DOHH2 (cell line): Measurements from ENCODE around the gene PTPRQ.

Experiments
- CTCF ChIP-seq: fragments of 200-600 bp; sonication (generic); IDR thresholded peaks from one replicate; pipeline ENCODE4 v1.5.1; 2014; ENCODE audit warnings: antibody characterized with exemption, mild to moderate bottlenecking, low read depth, low read length; ENCODE audit not compliant: poor library complexity, severe bottlenecking
- EZH2phosphoT487 ChIP-seq: fragments of 200-600 bp; sonication (generic); IDR thresholded peaks from 2 replicates; pipeline ENCODE4 v1.6.1; 2017; ENCODE audit warnings: borderline replicate concordance, mild to moderate bottlenecking, antibody characterized with exemption, low read length, moderate library complexity, mixed read lengths

GRCh38 chr12:80539029-80539428 is 95.0 kb downstream of the PTPRQ start:
- no peak for TF ChIP-seq CTCF
- TF ChIP-seq EZH2phosphoT487 = no peak
